ENCODE measurements around the gene MR1.

- TF ChIP-seq CTCF (IDR thresholded peaks at IDR 0.05; ENCODE audit: low read depth, low read length) (no peak), MAX (IDR thresholded peaks at IDR 0.05; ENCODE audit: low read depth, low read length) (no peak), POLR2A (IDR thresholded peaks at IDR 0.05; ENCODE audit: extremely low read depth, insufficient read length) (no peak), MYC (IDR thresholded peaks at IDR 0.05; ENCODE audit: low read depth, low read length) (no peak)
These were observed 45.5 kb upstream of the MR1 start for GRCh38 chr1:180988253-180988752.
